NCI-H2081 (cell line): ENCODE measurements around the gene KCNC1.

Experiments
- DNase-seq, 2 experiments: peaks; one replicate each; lab custom pipeline; 2025; lab: John Stamatoyannopoulos, UW

The KCNC1 gene

DNA sequence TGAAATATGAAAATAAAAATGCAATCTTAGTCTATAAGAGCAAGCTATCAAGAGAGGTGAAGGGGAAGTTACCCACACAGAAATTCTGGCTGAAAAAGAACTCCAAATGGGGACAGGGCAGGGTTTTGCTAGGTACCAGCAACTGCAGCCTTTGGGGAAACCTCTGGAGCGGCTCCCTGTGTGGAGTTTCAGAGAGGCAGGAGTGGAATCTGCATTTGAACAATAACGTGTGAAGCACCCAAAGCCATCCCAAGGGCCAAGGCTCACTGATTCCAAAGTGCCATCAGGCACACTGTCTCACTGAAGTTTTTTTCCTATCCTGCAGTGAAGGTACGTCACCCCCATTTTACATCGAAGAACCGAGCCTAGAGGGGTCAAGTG is 87.8 kb downstream of the KCNC1 start:
- DNase-seq: no peak

DNA sequence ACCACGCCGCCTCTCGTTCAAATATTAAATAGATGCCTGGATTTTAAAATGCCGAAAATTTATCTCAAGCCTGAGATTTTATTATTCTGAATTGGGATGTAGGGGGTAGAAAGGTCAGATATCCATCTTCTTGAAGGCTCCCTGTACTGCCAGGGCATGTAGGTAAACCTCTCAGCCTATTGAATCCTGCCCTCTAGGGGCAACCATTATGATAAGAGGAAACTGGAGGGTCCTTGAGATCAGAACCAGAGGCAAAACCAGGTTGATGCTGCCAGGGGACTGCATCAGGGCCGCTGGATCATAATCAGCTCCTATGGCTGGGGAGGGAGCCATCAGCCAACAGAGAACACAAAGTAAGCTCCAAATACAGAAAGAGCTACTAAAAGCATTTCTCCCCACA is 92.4 kb downstream of the KCNC1 start:
- peak in 1 of 2 experiments; percentile 23 for DNase-seq

DNA sequence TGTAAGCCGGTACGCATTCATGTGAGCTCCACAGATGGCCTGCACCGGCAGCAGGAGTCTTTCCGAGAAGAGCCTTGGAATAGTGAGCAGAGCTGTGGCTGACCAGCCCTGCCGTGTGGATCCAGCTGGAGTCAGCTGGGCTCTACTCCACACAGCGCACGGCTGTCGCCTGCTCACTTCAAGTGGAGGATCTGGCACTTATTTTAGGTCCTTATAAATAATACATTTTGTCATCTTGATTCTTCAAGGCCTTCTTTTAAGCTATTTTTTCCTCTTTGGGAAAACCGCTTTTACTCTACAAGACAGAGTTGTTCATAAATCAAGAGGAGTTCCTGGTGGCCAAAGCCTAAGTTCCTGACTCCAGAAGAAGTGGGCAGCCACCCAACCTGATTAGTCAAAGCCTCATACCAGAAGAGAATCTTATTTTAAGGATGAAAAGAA is 93.8 kb downstream of the KCNC1 start:
- no peak for DNase-seq

DNA sequence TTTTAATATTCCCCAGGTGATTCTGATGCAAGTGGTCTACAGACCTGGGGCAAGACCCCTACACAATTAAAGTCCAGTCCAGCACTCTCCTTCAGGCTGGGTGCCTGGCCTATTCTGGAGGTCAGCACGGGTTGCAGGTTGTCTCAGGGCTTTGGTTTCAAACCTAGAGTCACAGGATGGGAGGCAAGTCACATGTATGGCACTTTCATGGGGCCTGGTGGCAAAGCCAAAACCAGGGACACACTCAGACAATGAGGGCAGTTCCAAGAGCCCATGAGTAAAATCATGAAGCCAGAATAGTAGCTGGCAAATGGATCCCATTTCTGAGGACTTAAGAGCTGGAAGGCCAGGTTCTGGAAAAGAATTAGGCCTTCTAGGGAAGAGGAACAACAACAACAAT is 96.6 kb downstream of the KCNC1 start:
- no peak for DNase-seq

DNA sequence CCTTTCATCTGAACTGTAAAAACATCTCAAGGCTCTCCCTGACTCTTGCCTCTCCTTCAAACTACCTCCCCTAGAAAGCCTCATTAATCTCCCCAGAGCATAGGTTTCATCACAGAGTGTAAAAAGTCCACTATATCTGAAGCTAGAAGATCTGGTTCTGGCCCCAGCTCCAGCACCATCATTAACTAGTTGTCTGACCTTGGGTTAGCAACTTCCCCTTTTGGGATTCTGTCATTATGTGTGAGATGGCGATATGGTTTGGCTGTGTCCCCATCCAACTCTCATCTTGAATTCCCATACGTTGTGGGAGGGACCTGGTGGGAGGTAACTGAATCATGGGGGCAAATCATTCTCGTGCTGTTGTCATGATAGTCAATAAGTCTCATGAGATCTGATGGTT is 97.3 kb downstream of the KCNC1 start:
- no peak for DNase-seq
